Naive thymus-derived CD8-positive, alpha-beta T cell (primary cell): ENCODE measurements around the gene GCLC. TPM values are rescaled to one million over a fixed set of nuclear protein-coding genes. Genes with fewer than 3 reads are reported as not detected.

Source experiments
- ATAC-seq, 2 donors: fragments of 150-1000 bp; cut with Tn5 transposase in 1 of 2; sonication (Bioruptor Pico), chemical (Tn5 transposase) in 1 of 2; 1 replicate in 1 of 2; 2 replicates in 1 of 2; pipeline ENCODE4 v1.10.0; 2021; ENCODE audit warnings: mild to moderate bottlenecking in 2 of 2, moderate library complexity in 2 of 2
- POLR2A ChIA-PET: fragments of 350-600 bp; sonication (Branson Sonifier 250); formaldehyde crosslinking; loops from one replicate; lab custom pipeline; 2021; ENCODE audit warnings: antibody characterized with exemption; lab: Charles Lee
- DNase-seq, 10 donors: peaks; one replicate each; pipeline versions ENCODE4 v3.0.0 to v3.0.0-alpha.2; 2020 to 2022
- H3K27ac Mint-ChIP-seq, 10 donors: one replicate each; pipeline ENCODE4 v1.8.0; 2020 to 2022; ENCODE audit warnings: mild to moderate bottlenecking in 10 of 10, mixed read lengths in 10 of 10, moderate library complexity in 4 of 10, inconsistent platforms in 1 of 10
- H3K27me3 Mint-ChIP-seq, 5 donors: one replicate each; pipeline ENCODE4 v1.8.0; 2021 to 2022; ENCODE audit warnings: mixed read lengths in 5 of 5
- H3K36me3 Mint-ChIP-seq, 3 donors: one replicate each; pipeline ENCODE4 v1.8.0; 2020 to 2022; ENCODE audit warnings: mixed read lengths in 3 of 3, mild to moderate bottlenecking in 2 of 3, inconsistent platforms in 1 of 3
- H3K4me1 Mint-ChIP-seq, 4 donors: one replicate each; pipeline ENCODE4 v1.8.0; 2021 to 2022; ENCODE audit warnings: mixed read lengths in 4 of 4
- H3K4me3 Mint-ChIP-seq, 10 donors: one replicate each; pipeline ENCODE4 v1.8.0; 2020 to 2022; ENCODE audit warnings: mild to moderate bottlenecking in 10 of 10, mixed read lengths in 10 of 10, moderate library complexity in 6 of 10, inconsistent platforms in 1 of 10
- H3K9me3 Mint-ChIP-seq, 9 donors: one replicate each; pipeline ENCODE4 v1.8.0; 2020 to 2022; ENCODE audit warnings: mixed read lengths in 9 of 9, mild to moderate bottlenecking in 3 of 9, inconsistent platforms in 1 of 9, moderate library complexity in 1 of 9
- polyA plus RNA-seq, 3 donors: library from polyadenylated mRNA; unstranded; fragments of 300-500 nt; fragmentation: Illumina TruSeq; gene quantifications; one replicate each; pipeline ENCODE4 v1.2.3, GENCODE V29; 2021
- total RNA-seq, 8 experiments: library from RNA in 2 of 8; stranded (reverse) in 2 of 8; gene quantifications; one replicate each; pipeline ENCODE4 v1.2.3 and lab custom pipeline; 2021 to 2026

The GCLC gene
- total and polyA plus RNA-seq, 5 experiments from 2014 or later, result 9.2 to 54.3 (median 13.5) TPM

DNA sequence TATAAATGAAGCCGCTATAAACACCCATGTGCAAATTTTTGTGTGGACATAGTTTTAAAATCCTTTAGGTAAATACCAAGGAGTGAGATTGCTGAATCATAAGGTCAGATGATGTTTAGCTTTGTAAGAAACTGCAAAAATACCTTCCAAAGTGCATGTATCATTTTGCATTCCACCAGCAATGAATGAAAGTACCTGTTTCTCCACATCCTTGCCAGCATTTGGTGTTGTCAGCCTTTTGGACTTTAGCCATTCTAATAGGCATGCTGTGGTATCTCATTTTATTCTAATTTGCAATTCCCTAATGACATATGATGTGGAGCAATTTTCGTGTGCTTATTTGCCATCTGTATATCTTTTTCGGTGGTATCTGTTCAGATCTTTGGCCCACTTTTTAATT, 93.7 kb downstream of the GCLC start:
- Mint-ChIP-seq H3K4me1 (peaks cover 0 to 1% (median 0%) of the 10 kb centered on the region in 4 donors), H3K27me3 (peaks cover 0 to 2% (median 0%) of the 10 kb centered on the region in 5 donors), H3K36me3 (peaks cover 0 to 20% (median 2%) of the 10 kb centered on the region in 3 donors), H3K4me3 (no peak overlapping the region), H3K27ac (no peak overlapping the region), H3K9me3 (peaks cover 0 to 22% (median 10%) of the 10 kb centered on the region in 9 donors)
- DNase-seq, result no peak
- POLR2A ChIA-PET, result no interaction called here
- no peak for ATAC-seq

DNA sequence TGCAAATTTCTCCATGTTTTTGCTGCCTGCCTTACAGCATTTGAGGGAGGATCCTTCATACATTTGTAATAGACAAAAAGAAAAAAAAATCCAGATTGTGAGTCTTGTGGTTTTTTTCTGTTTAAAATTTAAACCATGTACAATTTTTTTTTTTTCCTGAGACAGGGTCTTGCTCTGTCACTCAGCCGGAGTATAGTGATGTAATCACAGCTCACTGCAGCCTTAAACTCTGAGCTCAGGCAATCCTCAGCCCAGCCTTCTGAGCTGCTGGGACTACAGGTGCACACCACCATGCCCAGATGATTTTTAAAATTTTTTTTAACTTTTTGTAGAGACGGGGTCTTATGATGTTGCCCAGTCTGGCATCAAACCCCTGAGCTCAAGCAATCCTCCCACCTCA, 97.0 kb downstream of the GCLC start:
- POLR2A ChIA-PET, result interaction anchor here (0.6 kb wide), 1 partner anchor 9 kb away, joined by 3 read pairs; no protein-coding TSS in a partner anchor
- ATAC-seq (no peak), DNase-seq (no peak)
- Mint-ChIP-seq H3K36me3 (peaks cover 0 to 9% (median 0%) of the 10 kb centered on the region in 3 donors), H3K27ac (no peak overlapping the region), H3K4me1 (peaks cover 0 to 1% (median 0%) of the 10 kb centered on the region in 4 donors), H3K9me3 (peaks cover 0 to 13% (median 4%) of the 10 kb centered on the region in 9 donors), H3K4me3 (no peak overlapping the region), H3K27me3 (peaks cover 3 to 5% (median 4%) of the 10 kb centered on the region in 5 donors)

Other genes with a start within 250 kb of the GCLC start
- gene ELOVL5, start 196.2 kb downstream of the GCLC start, total RNA-seq, result 10 to 100 TPM; 59.4 to 67.4 TPM
- gene ELOVL5, start 196.2 kb downstream of the GCLC start, polyA plus RNA-seq, result 10 to 100 TPM; 32.5 to 38.1 (median 33.0) TPM
- gene KLHL31, start 120.7 kb upstream of the GCLC start, total RNA-seq, result under 1 TPM; 0.77 to 0.88 TPM
- not detected for gene KLHL31, start 120.7 kb upstream of the GCLC start, polyA plus RNA-seq
- 1 to 10 TPM; 2.5 to 3.8 TPM for gene LRRC1, start 249.9 kb upstream of the GCLC start, total RNA-seq
- gene LRRC1, start 249.9 kb upstream of the GCLC start, polyA plus RNA-seq, result 1 to 10 TPM in 2 of 3 donors, under 1 TPM in 1; 0.73 to 1.7 (median 1.5) TPM